HEK293 (cell line): ENCODE measurements around the gene CXXC4.

Experiments used
- CTCF ChIP-seq: fragments of 450-650 bp; formaldehyde crosslinking; IDR thresholded peaks from 2 replicates; pipeline ENCODE4 v1.5.1; 2016; ENCODE audit warnings: missing biosample characterization, missing genetic modification characterization
- KLF10 ChIP-seq: fragments of 450-650 bp; IDR thresholded peaks from 2 replicates; pipeline ENCODE4 v1.5.1; 2018; ENCODE audit warnings: missing biosample characterization, mild to moderate bottlenecking, missing genetic modification characterization
- PATZ1 ChIP-seq: fragments of 450-650 bp; formaldehyde crosslinking; IDR thresholded peaks from 2 replicates; pipeline ENCODE4 v1.5.1; 2016; ENCODE audit warnings: missing biosample characterization, missing genetic modification characterization
- PRDM4 ChIP-seq: fragments of 450-650 bp; formaldehyde crosslinking; IDR thresholded peaks from 2 replicates; pipeline ENCODE4 v1.5.1; 2017; ENCODE audit warnings: missing biosample characterization, missing genetic modification characterization
- ZNF274 ChIP-seq, 2 experiments: fragments of 200-500 bp in 1 of 2; fragments of 450-650 bp in 1 of 2; sonication (Bioruptor generic) in 1 of 2; formaldehyde crosslinking in 1 of 2; IDR thresholded peaks; 2 replicates each; pipeline versions ENCODE4 v1.5.1 to v1.6.1; 2014 to 2016; ENCODE audit warnings: borderline replicate concordance in 1 of 2, inconsistent platforms in 1 of 2, low read length in 1 of 2, missing biosample characterization in 1 of 2, missing genetic modification characterization in 1 of 2
- ZNF488 ChIP-seq: fragments of 450-650 bp; formaldehyde crosslinking; IDR thresholded peaks from 2 replicates; pipeline ENCODE4 v1.5.1; 2016; ENCODE audit warnings: missing biosample characterization, missing genetic modification characterization
- ZNF558 ChIP-seq: fragments of 450-650 bp; formaldehyde crosslinking; IDR thresholded peaks from 2 replicates; pipeline ENCODE4 v1.5.1; 2016; ENCODE audit warnings: missing biosample characterization, missing genetic modification characterization
- ZNF660 ChIP-seq: fragments of 450-650 bp; IDR thresholded peaks from 2 replicates; pipeline ENCODE4 v1.5.1; 2018; ENCODE audit warnings: missing biosample characterization, mild to moderate bottlenecking, missing genetic modification characterization
- ZNF747 ChIP-seq: fragments of 450-650 bp; formaldehyde crosslinking; IDR thresholded peaks from 2 replicates; pipeline ENCODE4 v1.5.1; 2016; ENCODE audit warnings: missing biosample characterization, missing genetic modification characterization
- ZSCAN30 ChIP-seq: fragments of 450-650 bp; IDR thresholded peaks from 2 replicates; pipeline ENCODE4 v1.5.1; 2018; ENCODE audit warnings: missing biosample characterization, mild to moderate bottlenecking, missing genetic modification characterization, moderate library complexity
- ZSCAN5A ChIP-seq: fragments of 450-650 bp; formaldehyde crosslinking; IDR thresholded peaks from 2 replicates; pipeline ENCODE4 v1.5.1; 2016; ENCODE audit warnings: missing biosample characterization, missing genetic modification characterization

- TF ChIP-seq CTCF (tag by site-specific recombination), result no peak
- no peak for TF ChIP-seq ZSCAN5A (tag by site-specific recombination)
- TF ChIP-seq KLF10 (tag by site-specific recombination), result no peak
- no peak for TF ChIP-seq ZSCAN30 (tag by site-specific recombination)
- no peak for TF ChIP-seq ZNF274 (IDR thresholded peaks at IDR 0.05; ENCODE audit: low read length)
- no peak for TF ChIP-seq ZNF274 (tag by site-specific recombination; IDR thresholded peaks at IDR 0.05; ENCODE audit: borderline replicate concordance)
- no peak for TF ChIP-seq ZNF747 (tag by site-specific recombination)
- no peak for TF ChIP-seq PRDM4 (tag by site-specific recombination)
- no peak for TF ChIP-seq PATZ1 (tag by site-specific recombination)
- TF ChIP-seq ZNF488, result no peak
- no peak for TF ChIP-seq ZNF558 (tag by site-specific recombination)
- no peak for TF ChIP-seq ZNF660
Measured at GRCh38 chr4:104444685-104445084, 50.0 kb downstream of the CXXC4 start.
